Measurements from ENCODE around the gene ZNF784.

DNA sequence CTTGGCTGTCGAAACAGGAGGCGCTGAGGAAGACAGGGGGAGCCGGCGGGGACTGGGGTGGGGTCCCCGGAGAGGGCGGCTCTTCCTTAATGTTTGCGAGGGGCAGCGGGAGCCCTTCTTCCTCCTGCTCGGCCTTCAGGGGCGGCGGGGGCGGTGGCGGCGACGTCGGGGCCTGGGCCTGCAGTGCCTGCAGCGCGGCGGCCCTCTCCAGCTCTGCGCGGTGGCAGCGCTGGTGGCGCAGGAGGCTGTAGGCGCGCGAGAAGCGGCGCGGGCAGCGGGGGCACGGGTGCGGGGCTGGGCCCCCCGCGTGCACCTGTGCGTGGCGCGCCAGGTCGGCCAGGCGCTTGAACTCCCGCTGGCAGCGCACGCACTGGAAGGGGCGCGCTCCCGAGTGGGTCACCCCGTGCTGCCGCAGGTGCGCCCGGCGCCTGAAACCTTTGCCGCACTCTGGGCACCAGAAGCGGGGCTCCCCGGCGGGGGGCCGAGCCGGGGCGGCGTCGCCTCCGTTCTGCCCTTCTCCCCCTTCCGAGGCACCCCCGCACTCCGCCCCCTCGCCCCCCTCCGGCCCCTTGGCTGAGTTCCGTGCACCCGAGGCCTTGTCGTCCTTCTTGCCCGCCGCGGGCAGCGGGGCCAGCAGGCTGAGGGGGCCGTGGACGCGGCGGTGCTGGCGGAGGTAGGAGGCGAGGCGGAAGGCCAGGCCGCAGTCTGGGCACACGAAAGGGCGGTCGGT is 46.2 kb downstream of the ZNF784 start:
- TF ChIP-seq ZFP3 (CRISPR knock-in tag; IDR thresholded peaks at IDR 0.05) (no peak), ISL1 (CRISPR knock-in tag; IDR thresholded peaks at IDR 0.05) (no peak), ESRRG (CRISPR knock-in tag; IDR thresholded peaks at IDR 0.05) (no peak), CREB5 (CRISPR knock-in tag; IDR thresholded peaks at IDR 0.05; ENCODE audit: low read depth) (no peak), ARNTL (CRISPR knock-in tag; IDR thresholded peaks at IDR 0.05; ENCODE audit: borderline replicate concordance, low read depth) (no peak), RARB (CRISPR knock-in tag; IDR thresholded peaks at IDR 0.05) (no peak)
